Smooth muscle cell (in vitro differentiated cells): ENCODE measurements around the gene CMIP. TPM values are rescaled to one million over a fixed set of nuclear protein-coding genes. Genes with fewer than 3 reads are reported as not detected.

ENCODE experiments used
- DNase-seq: peaks from one replicate; lab custom pipeline; 2025; ENCODE audit not compliant: unreplicated experiment; lab: John Stamatoyannopoulos, UW
- H2AFZ ChIP-seq: fragments of 200-600 bp; sonication (generic); 2 replicates; pipeline ENCODE4 v1.6.0; 2016; ENCODE audit warnings: antibody characterized with exemption, low read depth, mild to moderate bottlenecking
- H3F3A ChIP-seq: fragments of 200-600 bp; sonication (generic); 2 replicates; pipeline ENCODE4 v1.6.0; 2017; ENCODE audit warnings: antibody characterized with exemption, low read depth
- H3K27ac ChIP-seq: fragments of 200-600 bp; sonication (generic); 2 replicates; pipeline ENCODE4 v1.5.1; 2016; ENCODE audit warnings: low read depth, mild to moderate bottlenecking
- H3K27me3 ChIP-seq: fragments of 200-600 bp; sonication (generic); 2 replicates; pipeline ENCODE4 v1.6.1; 2016; ENCODE audit warnings: low read depth, mild to moderate bottlenecking
- H3K36me3 ChIP-seq: fragments of 200-600 bp; sonication (generic); 2 replicates; pipeline ENCODE4 v1.5.1; 2016; ENCODE audit warnings: low read depth
- H3K4me1 ChIP-seq: fragments of 200-600 bp; sonication (generic); 2 replicates; pipeline ENCODE4 v1.5.1; 2016; ENCODE audit warnings: low read depth
- H3K4me2 ChIP-seq: fragments of 200-600 bp; sonication (generic); 2 replicates; pipeline ENCODE4 v1.6.0; 2016; ENCODE audit warnings: mild to moderate bottlenecking
- H3K4me3 ChIP-seq: fragments of 200-600 bp; sonication (generic); 2 replicates; pipeline ENCODE4 v1.5.1; 2016; ENCODE audit warnings: mild to moderate bottlenecking
- H3K79me2 ChIP-seq: fragments of 200-600 bp; sonication (generic); 2 replicates; pipeline ENCODE4 v1.6.0; 2016; ENCODE audit warnings: low read depth, mild to moderate bottlenecking
- H3K9ac ChIP-seq: fragments of 200-600 bp; sonication (generic); 2 replicates; pipeline ENCODE4 v1.6.0; 2016; ENCODE audit warnings: low read depth
- H3K9me3 ChIP-seq: fragments of 200-600 bp; sonication (generic); replicated peaks from 2 replicates; pipeline ENCODE4 v1.5.1; 2016; ENCODE audit warnings: low read depth
- H4K20me1 ChIP-seq: fragments of 200-600 bp; sonication (generic); 2 replicates; pipeline ENCODE4 v1.6.0; 2016; ENCODE audit warnings: low read depth
- CTCF ChIP-seq: fragments of 200-600 bp; sonication (generic); IDR thresholded peaks from 2 replicates; pipeline ENCODE4 v1.5.1; 2017; ENCODE audit warnings: borderline replicate concordance, mild to moderate bottlenecking, antibody characterized with exemption; ENCODE audit not compliant: insufficient read depth, poor library complexity, severe bottlenecking
- WGBS: methylation state at CpG from one replicate; pipeline ENCODE4 v1.1.7; 2016; ENCODE audit warnings: low lambda C conversion rate; 5-methylcytosine and 5-hydroxymethylcytosine counted together
- polyA plus RNA-seq: library from polyadenylated mRNA; unstranded; fragments of >200 nt; fragmentation: Nextera tagmentation; extraction: Ambion mirVana; gene quantifications from 2 replicates; pipeline ENCODE4 v1.2.1, GENCODE V29; 2016
- total RNA-seq: library from RNA; depleted of rRNA; stranded (reverse); fragments of >200 nt; gene quantifications from 2 replicates; pipeline ENCODE4 v1.2.3, GENCODE V29; 2014

The CMIP gene
- total and polyA plus RNA-seq, 2 experiments from 2014 or later: 2.5 to 44.5 TPM

GRCh38 chr16:81535679-81536360 lies 91.2 kb downstream of the CMIP start:
- Histone ChIP-seq H3K4me2 (no peak overlapping the region), H3K9ac (no peak overlapping the region), H3K27me3 (no peaks in the 10 kb centered on the region), H3K9me3 (no peaks in the 10 kb centered on the region), H2AFZ (no peak overlapping the region), H3K27ac (no peak overlapping the region), H3F3A (no peaks in the 10 kb centered on the region), H4K20me1 (peaks cover 96% of the 10 kb centered on the region), H3K36me3 (no peaks in the 10 kb centered on the region), H3K4me3 (no peak overlapping the region), H3K79me2 (peaks cover 85% of the 10 kb centered on the region), H3K4me1 (peaks cover 7% of the 10 kb centered on the region)
- DNase-seq: no peak
- 90% methylated on average over 10 of the region's 10 CpGs for WGBS
- TF ChIP-seq CTCF: no peak

GRCh38 chr16:81536648-81537047 lies 92.0 kb downstream of the CMIP start:
- H4K20me1 ChIP-seq: peaks cover 95% of the 10 kb centered on the region
- H3K27ac ChIP-seq: no peak overlapping the region
- DNase-seq: no peak
- H2AFZ ChIP-seq: no peak overlapping the region
- no peaks in the 10 kb centered on the region for H3F3A ChIP-seq
- no peak overlapping the region for H3K4me2 ChIP-seq
- H3K4me1 ChIP-seq: peaks cover 7% of the 10 kb centered on the region
- no peaks in the 10 kb centered on the region for H3K27me3 ChIP-seq
- peaks cover 88% of the 10 kb centered on the region for H3K79me2 ChIP-seq
- H3K36me3 ChIP-seq: no peaks in the 10 kb centered on the region
- H3K4me3 ChIP-seq: no peak overlapping the region
- 98% methylated on average over 11 of the region's 11 CpGs for WGBS
- no peak for TF ChIP-seq CTCF
- no peak overlapping the region for H3K9ac ChIP-seq
- H3K9me3 ChIP-seq: no peaks in the 10 kb centered on the region

- H3K9me3 ChIP-seq: no peaks in the 10 kb centered on the region
- no peak for TF ChIP-seq CTCF
- peaks cover 7% of the 10 kb centered on the region for H3K4me1 ChIP-seq
- 76% methylated on average over 18 of the region's 18 CpGs for WGBS
- no peaks in the 10 kb centered on the region for H3K27me3 ChIP-seq
- H3F3A ChIP-seq: no peaks in the 10 kb centered on the region
- H3K4me2 ChIP-seq: no peak overlapping the region
- no peak overlapping the region for H3K9ac ChIP-seq
- H4K20me1 ChIP-seq: peaks cover 95% of the 10 kb centered on the region
- peak overlapping the region; percentile 32 for H3K27ac ChIP-seq
- H2AFZ ChIP-seq: no peak overlapping the region
- no peak overlapping the region for H3K4me3 ChIP-seq
- DNase-seq: no peak
- H3K79me2 ChIP-seq: peaks cover 89% of the 10 kb centered on the region
- no peaks in the 10 kb centered on the region for H3K36me3 ChIP-seq
Observed at GRCh38 chr16:81537721-81538561, 93.3 kb downstream of the CMIP start.
